ENCODE measurements around the gene LRSAM1. TPM values are rescaled to one million over a fixed set of nuclear protein-coding genes. Genes with fewer than 3 reads are reported as not detected.

LRSAM1 gene
- total and polyA plus RNA-seq, 9 of the 15 experiments (the other 6 are each of a cell fraction or from before 2014, with no cell fraction given) = 0.07 to 16.2 (median 4.7) TPM

GRCh38 chr9:127500862-127501261 lies 49.6 kb downstream of the LRSAM1 start:
- 76% methylated on average over 9 of the region's 9 CpGs for WGBS (ENCODE audit: insufficient coverage, low coverage, missing lambda C conversion rate)
- Histone ChIP-seq H3K9ac (ENCODE audit: insufficient read depth in 1 of 2, low read depth in 2 of 2, low read length in 2 of 2) (peak overlapping the region in 1 of 2 experiments; percentile 42; a peak in 1 of 4 replicates), H3K9me1 (ENCODE audit: control insufficient read depth, insufficient read depth, low read length) (no peaks in the 10 kb centered on the region), H3K27ac (ENCODE audit: extremely low read depth, low read depth, low read length) (no peak overlapping the region), H3K4me1 (replicated peaks in 1 of 2; ENCODE audit: control insufficient read depth in 2 of 2, insufficient read depth in 2 of 2, low read length in 2 of 2) (peaks cover 6 to 46% of the 10 kb centered on the region in 2 experiments; a peak in 4 of 5 replicates), H2AFZ (ENCODE audit: low read depth, low read length) (no peak overlapping the region), H3K9me3 (replicated peaks; ENCODE audit: control insufficient read depth, insufficient read depth, low read depth, low read length) (no peaks in the 10 kb centered on the region), H3K27me3 (ENCODE audit: control insufficient read depth in 2 of 2, insufficient read depth in 2 of 2, low read length in 2 of 2) (no peaks in the 10 kb centered on the region), H3K4me3 (no peak overlapping the region), H3K79me2 (ENCODE audit: control insufficient read depth, insufficient read depth, low read length) (no peaks in the 10 kb centered on the region), H3K4me2 (ENCODE audit: insufficient read depth, low read length) (no peak overlapping the region), H3K36me3 (ENCODE audit: control insufficient read depth, insufficient read depth, low read length) (peaks cover 42% of the 10 kb centered on the region; the same call in 2 of the 3 replicates), H4K20me1 (replicated peaks; ENCODE audit: control insufficient read depth, insufficient read depth, low read length) (no peaks in the 10 kb centered on the region; the same call in 1 of the 2 replicates)
- TF ChIP-seq, protein P1, sequence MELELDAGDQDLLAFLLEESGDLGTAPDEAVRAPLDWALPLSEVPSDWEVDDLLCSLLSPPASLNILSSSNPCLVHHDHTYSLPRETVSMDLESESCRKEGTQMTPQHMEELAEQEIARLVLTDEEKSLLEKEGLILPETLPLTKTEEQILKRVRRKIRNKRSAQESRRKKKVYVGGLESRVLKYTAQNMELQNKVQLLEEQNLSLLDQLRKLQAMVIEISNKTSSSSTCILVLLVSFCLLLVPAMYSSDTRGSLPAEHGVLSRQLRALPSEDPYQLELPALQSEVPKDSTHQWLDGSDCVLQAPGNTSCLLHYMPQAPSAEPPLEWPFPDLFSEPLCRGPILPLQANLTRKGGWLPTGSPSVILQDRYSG (tag; conservative IDR thresholded peaks at IDR 0.05; ENCODE audit: low read depth) = no peak
- TF ChIP-seq ZNF77 (CRISPR knock-in tag; IDR thresholded peaks at IDR 0.05) = no peak
- TF ChIP-seq KDM1A (IDR thresholded peaks at IDR 0.05) = no peak
- TF ChIP-seq, protein P2, sequence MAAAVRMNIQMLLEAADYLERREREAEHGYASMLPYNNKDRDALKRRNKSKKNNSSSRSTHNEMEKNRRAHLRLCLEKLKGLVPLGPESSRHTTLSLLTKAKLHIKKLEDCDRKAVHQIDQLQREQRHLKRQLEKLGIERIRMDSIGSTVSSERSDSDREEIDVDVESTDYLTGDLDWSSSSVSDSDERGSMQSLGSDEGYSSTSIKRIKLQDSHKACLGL (CRISPR knock-in tag; IDR thresholded peaks at IDR 0.05; ENCODE audit: borderline replicate concordance, poor library complexity, severe bottlenecking) = no peak
- no peak for TF ChIP-seq FOXK2 (conservative IDR thresholded peaks at IDR 0.05 in 1 of 2, IDR thresholded peaks at IDR 0.05 in 1 of 2; ENCODE audit: low read depth in 2 of 2)
- TF ChIP-seq TAF9B (IDR thresholded peaks at IDR 0.05; ENCODE audit: partially characterized antibody) = no peak
- no peak for TF ChIP-seq PYGO2 (tag; IDR thresholded peaks at IDR 0.05)
- TF ChIP-seq DACH1 (IDR thresholded peaks at IDR 0.05; ENCODE audit: partially characterized antibody) = no peak
- no peak for TF ChIP-seq RBM34 (IDR thresholded peaks at IDR 0.05; ENCODE audit: borderline replicate concordance, insufficient read depth, low read length)
- no peak for DNase-seq (ENCODE audit: extremely low read depth in 1 of 4, low spot score in 3 of 4)
- FAIRE-seq = no peak
- BruUV-seq (replicated peaks) = no TSS peak
- in situ Hi-C loops (cut with MboI) (loop anchor here (5.0 kb wide), 4 partner anchors 86 to 426 kb away; partner anchors contain the start of genes AK1 and TOR2A), intact Hi-C loops (cut with micrococcal nuclease) (loop anchor here (10.0 kb wide), 1 partner anchor 414 kb away; the partner anchor contains the start of gene ST6GALNAC4)
- no peak for ATAC-seq
- ChIA-PET CTCF (ENCODE audit: low intra/inter-chr PET ratio) (interaction anchor here (0.6 kb wide), 1 partner anchor 93 kb away, joined by 11 read pairs; no protein-coding TSS in a partner anchor), POLR2A (interaction anchor here (1.1 kb wide), 1 partner anchor 54 kb away, joined by 3 read pairs; no protein-coding TSS in a partner anchor)

Data from K562 (cell line).